Bronchial epithelial cell (primary cell): ENCODE data around the gene NFS1. TPM values are rescaled to one million over a fixed set of nuclear protein-coding genes. Genes with fewer than 3 reads are reported as not detected.
"Not testable (repeated sequence)": the region's sequence is repeated elsewhere in the genome, so short reads cannot be mapped to it uniquely, and the experiment has no call there.

Source experiments
- DNase-seq: peaks from one replicate; pipeline ENCODE4 v3.0.0-alpha.2; 2010; ENCODE audit warnings: low read depth
- FAIRE-seq: peaks from 2 replicates; lab custom pipeline; 2011; peaks lifted over from hg19 to GRCh38; lab: Jason Lieb, UNC
- H3K27me3 ChIP-seq: 2 replicates; pipeline ENCODE4 v1.5.1; 2011; ENCODE audit warnings: low read length; ENCODE audit not compliant: control insufficient read depth, insufficient read depth
- H3K36me3 ChIP-seq: 2 replicates; pipeline ENCODE4 v1.5.1; 2011; ENCODE audit warnings: low read length; ENCODE audit not compliant: control insufficient read depth, insufficient read depth
- H3K4me3 ChIP-seq: 2 replicates; pipeline ENCODE4 v1.5.1; 2011; ENCODE audit warnings: mild to moderate bottlenecking, low read depth, low read length, control low read depth
- total RNA-seq: library from RNA; depleted of rRNA; stranded (reverse); fragments of >200 nt; gene quantifications from 2 replicates; pipeline ENCODE4 v1.2.1, GENCODE V29; 2014
- TF ChIP-seq, protein P1 (sequence below): IDR thresholded peaks from 2 replicates; pipeline ENCODE4 v1.5.1; 2011; ENCODE audit warnings: mild to moderate bottlenecking, moderate library complexity, low read length, control low read depth, inconsistent platforms; ENCODE audit not compliant: insufficient read depth, severe bottlenecking

Gene NFS1
- total RNA-seq, 1 donor from 2014 or later: 15.5 TPM

DNA sequence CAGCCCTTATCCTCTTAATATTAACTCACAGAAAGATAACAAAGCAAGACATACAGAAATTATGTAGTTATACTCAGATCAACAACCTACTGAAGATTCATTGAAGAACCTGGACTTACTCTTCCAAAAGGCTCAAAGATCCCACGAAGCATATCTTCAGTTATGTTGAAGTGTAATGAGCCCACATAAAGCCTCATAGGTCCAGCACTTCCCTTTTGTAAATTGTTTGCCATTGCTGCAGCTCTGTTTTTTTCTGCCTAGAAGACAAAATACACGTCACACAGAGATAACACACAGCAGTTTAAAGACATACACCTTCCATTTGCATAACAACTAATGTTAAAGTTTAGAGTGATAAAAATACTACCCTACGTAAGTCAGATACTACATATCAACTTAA is 22.5 kb upstream of the NFS1 start:
- no peak overlapping the region for H3K4me3 ChIP-seq
- TF ChIP-seq, protein P1, sequence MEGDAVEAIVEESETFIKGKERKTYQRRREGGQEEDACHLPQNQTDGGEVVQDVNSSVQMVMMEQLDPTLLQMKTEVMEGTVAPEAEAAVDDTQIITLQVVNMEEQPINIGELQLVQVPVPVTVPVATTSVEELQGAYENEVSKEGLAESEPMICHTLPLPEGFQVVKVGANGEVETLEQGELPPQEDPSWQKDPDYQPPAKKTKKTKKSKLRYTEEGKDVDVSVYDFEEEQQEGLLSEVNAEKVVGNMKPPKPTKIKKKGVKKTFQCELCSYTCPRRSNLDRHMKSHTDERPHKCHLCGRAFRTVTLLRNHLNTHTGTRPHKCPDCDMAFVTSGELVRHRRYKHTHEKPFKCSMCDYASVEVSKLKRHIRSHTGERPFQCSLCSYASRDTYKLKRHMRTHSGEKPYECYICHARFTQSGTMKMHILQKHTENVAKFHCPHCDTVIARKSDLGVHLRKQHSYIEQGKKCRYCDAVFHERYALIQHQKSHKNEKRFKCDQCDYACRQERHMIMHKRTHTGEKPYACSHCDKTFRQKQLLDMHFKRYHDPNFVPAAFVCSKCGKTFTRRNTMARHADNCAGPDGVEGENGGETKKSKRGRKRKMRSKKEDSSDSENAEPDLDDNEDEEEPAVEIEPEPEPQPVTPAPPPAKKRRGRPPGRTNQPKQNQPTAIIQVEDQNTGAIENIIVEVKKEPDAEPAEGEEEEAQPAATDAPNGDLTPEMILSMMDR: no peak
- no peaks in the 10 kb centered on the region for H3K27me3 ChIP-seq
- H3K36me3 ChIP-seq: peaks cover 36% of the 10 kb centered on the region
- no peak for FAIRE-seq
- no peak for DNase-seq

DNA sequence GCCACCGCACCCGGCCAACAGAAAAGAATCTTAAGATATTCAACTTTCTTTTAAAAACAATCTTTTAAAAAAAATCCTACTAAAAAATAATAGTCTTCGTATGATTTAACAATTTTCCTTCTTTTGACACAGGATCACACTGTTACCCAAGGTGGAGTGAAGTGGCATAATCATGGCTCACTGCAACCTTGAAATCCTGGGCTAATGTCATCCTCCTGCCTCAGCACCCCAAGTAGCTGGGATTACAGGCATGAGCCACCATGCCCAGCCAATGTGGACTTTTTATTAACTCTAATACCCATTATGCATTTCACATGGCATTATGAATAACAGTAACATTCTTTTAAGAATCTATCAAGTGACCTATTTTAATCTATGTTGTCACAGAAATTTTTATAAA is 22.1 kb upstream of the NFS1 start:
- TF ChIP-seq, protein P1: no peak
- H3K36me3 ChIP-seq: peaks cover 37% of the 10 kb centered on the region
- FAIRE-seq (no peak), DNase-seq (no peak)
- no peaks in the 10 kb centered on the region for H3K27me3 ChIP-seq
- H3K4me3 ChIP-seq: no peak overlapping the region

DNA sequence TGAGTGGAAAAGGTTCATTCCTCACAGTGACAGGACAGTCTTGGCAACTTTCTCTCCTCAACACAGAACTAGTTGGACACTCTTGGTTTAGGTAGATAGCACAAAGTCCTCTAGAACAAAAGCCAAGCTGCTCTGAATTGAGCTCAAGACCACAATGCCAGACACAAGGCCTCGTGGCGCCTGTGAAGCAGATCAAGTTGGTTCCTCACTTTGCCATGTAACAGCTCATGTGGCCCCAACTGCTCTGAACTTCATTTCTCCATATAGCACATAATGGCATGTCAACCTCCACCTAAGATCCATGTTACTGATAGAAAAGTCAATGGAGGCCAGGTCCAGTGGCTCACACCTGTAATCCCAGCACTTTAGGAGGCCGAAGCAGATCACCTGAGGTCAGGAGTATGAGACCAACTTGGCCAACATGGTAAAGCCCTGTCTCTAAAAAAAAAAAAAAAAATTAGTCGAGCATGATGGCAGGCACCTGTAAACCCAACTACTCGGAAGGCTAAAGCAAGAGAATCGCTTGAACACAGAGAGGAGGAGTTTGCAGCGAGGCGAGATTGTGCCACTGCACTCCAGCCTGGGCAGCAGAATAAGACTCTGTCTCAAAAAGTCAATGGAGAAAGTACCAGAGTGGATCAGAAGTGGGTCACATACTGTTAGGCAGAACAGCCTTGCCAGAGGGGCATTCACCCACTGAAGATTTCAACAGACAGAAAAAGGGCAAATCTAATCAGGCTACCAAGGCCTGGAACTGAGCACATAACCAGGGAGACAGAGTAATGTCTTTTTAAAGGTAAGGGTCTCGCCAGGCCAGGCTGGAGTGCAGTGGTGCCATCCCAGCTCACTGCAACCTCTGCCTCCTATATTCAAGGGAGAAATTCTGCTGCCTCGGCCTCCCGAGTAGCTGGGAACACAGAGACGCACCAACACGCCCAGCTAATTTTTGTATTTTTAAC is 21.3 kb upstream of the NFS1 start:
- Histone ChIP-seq H3K36me3 (peaks cover 39% of the 10 kb centered on the region), H3K4me3 (no peak overlapping the region), H3K27me3 (no peaks in the 10 kb centered on the region)
- DNase-seq (no peak), FAIRE-seq (no peak)
- TF ChIP-seq, protein P1: no peak

DNA sequence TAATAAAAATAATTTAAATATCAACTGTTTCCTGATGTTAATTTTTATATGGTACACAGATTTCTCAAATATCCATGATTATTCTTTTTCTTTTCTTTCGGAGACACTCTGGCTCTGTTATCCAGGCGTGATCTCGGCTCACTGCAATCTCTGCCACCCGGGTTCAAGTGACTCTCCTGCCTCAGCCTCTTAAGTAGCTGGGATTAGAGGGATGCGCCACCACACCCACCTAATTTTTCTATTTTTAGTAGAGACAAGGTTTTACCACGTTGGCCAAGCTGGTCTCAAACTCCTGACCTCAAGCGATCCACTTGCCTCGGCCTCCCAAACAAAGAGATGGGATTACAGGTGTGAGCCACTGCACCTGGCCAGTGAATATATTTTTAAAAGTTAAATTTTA is 20.6 kb upstream of the NFS1 start:
- Histone ChIP-seq H3K27me3 (no peaks in the 10 kb centered on the region), H3K36me3 (peaks cover 37% of the 10 kb centered on the region), H3K4me3 (no peak overlapping the region)
- DNase-seq (no peak), FAIRE-seq (no peak)
- TF ChIP-seq, protein P1: no peak

DNA sequence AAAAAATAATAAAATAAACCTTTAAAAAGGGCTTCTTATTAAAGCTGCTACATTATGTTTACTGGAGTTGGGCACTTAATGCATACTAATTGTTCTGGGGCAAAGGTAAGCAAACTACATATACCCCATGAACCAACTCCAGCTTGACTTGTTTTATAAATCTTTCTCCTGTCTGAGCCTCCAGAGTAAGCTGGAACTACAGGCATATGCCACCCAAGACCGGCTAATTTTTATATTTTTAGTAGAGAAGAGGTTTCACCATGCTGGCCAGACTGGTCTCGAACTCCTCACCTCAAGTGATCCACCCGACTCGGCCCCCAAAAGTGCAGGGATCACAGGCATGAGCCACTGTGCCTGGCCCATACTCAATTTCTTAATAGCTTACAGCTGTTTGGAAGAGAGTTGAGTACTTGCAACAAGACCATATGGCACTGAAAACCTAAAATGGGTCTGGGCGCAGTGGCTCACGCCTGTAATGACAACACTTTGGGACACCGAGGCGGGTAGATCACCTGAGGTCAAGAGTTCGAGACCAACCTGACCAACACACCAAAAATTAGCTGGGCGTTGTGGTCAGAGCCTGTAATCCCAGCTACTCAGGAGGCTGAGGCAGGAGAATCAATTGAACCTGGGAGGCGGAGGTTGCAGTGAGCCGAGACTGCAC is 20.0 kb upstream of the NFS1 start:
- Histone ChIP-seq H3K36me3 (peaks cover 35% of the 10 kb centered on the region), H3K27me3 (no peaks in the 10 kb centered on the region), H3K4me3 (no peak overlapping the region)
- DNase-seq (no peak), FAIRE-seq (no peak)
- TF ChIP-seq, protein P1: no peak

DNA sequence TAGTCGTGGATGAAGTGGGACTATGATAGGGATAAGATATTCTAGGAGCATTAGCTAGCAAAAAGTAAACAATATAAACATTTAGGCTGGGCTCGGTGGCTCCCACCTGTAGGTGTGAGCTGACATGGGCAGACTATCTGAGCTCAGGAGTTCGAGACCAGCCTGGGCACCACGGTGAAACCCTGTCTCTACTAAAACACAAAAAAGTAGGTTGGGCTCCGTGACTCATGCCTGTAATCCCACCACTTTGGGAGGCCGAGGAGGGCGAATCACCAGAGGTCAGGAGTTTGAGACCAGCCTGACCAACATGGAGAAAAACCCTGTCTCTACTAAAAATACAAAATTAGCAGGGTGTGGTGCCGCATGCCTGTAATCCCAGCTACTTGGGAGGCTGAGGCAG is 19.2 kb upstream of the NFS1 start:
- FAIRE-seq, H3K27me3 ChIP-seq, DNase-seq, H3K4me3 ChIP-seq: not testable (repeated sequence)
- peaks cover 30% of the 10 kb centered on the region for H3K36me3 ChIP-seq
